Measurements from ENCODE around the gene SPTY2D1.
A peak's percentile ranks its signal among the peaks of the same experiment; 100 is the strongest.

Gene SPTY2D1

DNA sequence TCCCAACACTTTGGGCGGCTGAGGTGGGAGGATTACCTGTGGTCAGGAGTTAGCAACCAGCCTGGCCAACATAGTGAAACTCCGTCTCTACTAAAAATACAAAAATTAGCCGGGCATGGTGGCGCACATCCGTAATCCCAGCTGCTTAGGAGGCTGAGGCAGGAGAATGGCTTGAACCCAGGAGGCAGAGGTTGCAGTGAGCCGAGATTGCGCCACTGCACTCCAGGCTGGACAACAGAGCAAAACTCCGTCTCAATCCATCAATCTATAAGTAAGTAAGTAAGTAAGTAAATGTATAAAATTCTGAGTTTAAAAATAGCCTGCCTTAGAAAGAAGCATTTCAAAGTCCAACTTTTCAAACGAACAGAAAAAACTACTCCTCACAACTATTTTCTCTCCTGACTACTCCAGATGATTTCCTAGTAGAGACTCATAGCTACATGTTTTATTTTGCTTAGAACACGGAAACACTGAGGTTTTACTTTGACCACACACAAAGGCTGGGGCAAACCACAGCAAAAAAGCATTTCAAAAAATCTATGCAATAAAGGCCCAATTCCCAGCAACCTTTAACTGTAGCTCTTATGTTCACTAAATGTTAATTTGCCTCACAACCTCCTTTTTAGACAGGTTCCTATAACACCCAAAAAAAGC is 16.3 kb downstream of the SPTY2D1 start:
- peak; percentile 52 for DNase-seq (ENCODE audit: low read depth)
- TF ChIP-seq, protein P1, sequence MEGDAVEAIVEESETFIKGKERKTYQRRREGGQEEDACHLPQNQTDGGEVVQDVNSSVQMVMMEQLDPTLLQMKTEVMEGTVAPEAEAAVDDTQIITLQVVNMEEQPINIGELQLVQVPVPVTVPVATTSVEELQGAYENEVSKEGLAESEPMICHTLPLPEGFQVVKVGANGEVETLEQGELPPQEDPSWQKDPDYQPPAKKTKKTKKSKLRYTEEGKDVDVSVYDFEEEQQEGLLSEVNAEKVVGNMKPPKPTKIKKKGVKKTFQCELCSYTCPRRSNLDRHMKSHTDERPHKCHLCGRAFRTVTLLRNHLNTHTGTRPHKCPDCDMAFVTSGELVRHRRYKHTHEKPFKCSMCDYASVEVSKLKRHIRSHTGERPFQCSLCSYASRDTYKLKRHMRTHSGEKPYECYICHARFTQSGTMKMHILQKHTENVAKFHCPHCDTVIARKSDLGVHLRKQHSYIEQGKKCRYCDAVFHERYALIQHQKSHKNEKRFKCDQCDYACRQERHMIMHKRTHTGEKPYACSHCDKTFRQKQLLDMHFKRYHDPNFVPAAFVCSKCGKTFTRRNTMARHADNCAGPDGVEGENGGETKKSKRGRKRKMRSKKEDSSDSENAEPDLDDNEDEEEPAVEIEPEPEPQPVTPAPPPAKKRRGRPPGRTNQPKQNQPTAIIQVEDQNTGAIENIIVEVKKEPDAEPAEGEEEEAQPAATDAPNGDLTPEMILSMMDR (IDR thresholded peaks at IDR 0.05; ENCODE audit: insufficient read depth, low read depth, low read length, missing control alignments): no peak
- no peak overlapping the region for H3K4me3 ChIP-seq (ENCODE audit: low read depth, low read length)

DNA sequence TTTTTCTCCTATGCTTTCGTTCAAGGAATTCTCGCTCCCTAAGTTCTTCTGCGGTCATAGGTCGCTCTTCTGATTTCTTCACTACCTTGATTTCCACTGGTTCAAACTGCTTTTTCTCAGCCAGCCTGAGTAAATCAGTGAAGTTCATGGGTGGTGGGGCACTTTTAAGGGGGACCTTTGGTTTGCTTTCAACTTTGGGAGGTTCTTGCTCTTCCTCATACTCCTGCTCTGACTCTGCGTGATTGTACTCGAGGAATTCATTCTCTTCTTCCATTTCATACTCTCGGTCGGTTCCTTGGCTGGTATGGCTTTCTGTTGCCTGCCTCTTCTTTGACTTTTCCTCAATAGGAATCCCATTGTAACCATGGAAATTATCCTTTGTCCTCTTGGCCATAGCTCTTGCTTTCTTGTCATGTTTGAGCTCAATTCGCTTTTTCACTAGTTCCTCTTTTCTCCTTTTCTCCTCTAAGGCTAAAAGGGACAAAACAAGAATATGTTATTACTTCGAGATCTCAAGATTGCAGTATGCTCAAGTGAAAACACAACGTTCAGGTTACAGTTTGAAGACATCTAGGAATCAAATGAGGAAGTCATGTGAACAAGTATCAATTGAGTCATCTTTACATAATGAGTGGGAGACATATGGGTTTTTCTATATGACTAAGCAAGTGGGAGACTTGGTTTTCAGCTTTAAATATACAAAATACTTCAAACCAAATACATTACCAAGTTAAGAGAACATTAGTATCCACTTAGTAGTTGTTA is 18.3 kb downstream of the SPTY2D1 start:
- DNase-seq (ENCODE audit: low read depth): peak; percentile 78
- no peak overlapping the region for H3K4me3 ChIP-seq (ENCODE audit: low read depth, low read length)
- TF ChIP-seq, protein P1 (IDR thresholded peaks at IDR 0.05; ENCODE audit: insufficient read depth, low read depth, low read length, missing control alignments): no peak

DNA sequence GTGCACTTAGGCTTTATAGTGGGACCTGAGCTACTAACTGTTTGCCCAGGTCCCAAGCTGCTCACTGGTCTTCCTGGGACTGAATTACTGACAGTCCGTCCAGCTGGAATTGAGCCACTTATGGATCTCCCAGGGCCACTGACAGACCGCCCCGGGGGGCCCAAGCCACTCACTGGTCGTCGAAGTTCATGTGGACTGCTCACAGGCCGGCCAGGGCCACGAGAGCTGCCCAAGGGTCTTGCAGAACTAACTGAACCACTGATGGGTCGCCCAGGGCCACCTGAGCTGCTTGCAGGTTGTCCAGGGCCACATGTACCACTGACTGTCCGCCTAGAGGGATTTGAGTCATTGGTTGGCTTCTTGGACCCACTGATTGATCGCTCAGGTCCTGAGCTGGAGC is 19.5 kb downstream of the SPTY2D1 start:
- DNase-seq (ENCODE audit: low read depth): no peak
- TF ChIP-seq, protein P1 (IDR thresholded peaks at IDR 0.05; ENCODE audit: insufficient read depth, low read depth, low read length, missing control alignments): no peak
- no peak overlapping the region for H3K4me3 ChIP-seq (ENCODE audit: low read depth, low read length)

GRCh38 chr11:18612394-18612793 is 21.7 kb downstream of the SPTY2D1 start:
- no peak for DNase-seq (ENCODE audit: low read depth)
- no peak overlapping the region for H3K4me3 ChIP-seq (ENCODE audit: low read depth, low read length)
- TF ChIP-seq, protein P1 (IDR thresholded peaks at IDR 0.05; ENCODE audit: insufficient read depth, low read depth, low read length, missing control alignments): no peak

DNA sequence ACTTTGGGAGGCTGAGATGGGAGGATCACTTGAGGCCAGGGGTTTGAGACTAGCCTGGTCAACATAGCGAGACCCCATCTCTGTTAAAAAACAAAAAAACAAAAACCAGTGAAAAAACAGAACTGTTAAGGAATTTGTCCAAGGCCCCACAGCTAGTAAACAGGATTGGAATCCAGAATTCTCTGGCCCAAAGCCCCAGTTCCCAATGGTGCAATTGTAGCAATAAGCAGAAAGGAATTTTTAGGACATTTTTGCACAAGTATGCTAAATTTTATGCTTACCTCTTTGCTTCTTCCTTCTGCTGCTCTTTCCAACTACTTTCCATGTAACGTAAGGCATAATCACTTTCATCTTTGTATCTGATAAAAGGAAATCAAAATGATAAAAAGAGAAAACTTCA is 22.9 kb downstream of the SPTY2D1 start:
- no peak for DNase-seq (ENCODE audit: low read depth)
- no peak overlapping the region for H3K4me3 ChIP-seq (ENCODE audit: low read depth, low read length)
- TF ChIP-seq, protein P1 (IDR thresholded peaks at IDR 0.05; ENCODE audit: insufficient read depth, low read depth, low read length, missing control alignments): no peak

- TF ChIP-seq, protein P1 (IDR thresholded peaks at IDR 0.05; ENCODE audit: insufficient read depth, low read depth, low read length, missing control alignments): no peak
- no peak for DNase-seq (ENCODE audit: low read depth)
- H3K4me3 ChIP-seq (ENCODE audit: low read depth, low read length): no peak overlapping the region
These were observed 25.8 kb downstream of the SPTY2D1 start for GRCh38 chr11:18608376-18608775.
